Motor neuron (in vitro differentiated cells): ENCODE results near the gene ZNF138. TPM values are rescaled to one million over a fixed set of nuclear protein-coding genes. Genes with fewer than 3 reads are reported as not detected.

Experiments
- ATAC-seq, 8 experiments: fragments of 200-7000 bp; cut with Tn5 transposase; replicated peaks in 6 of 8; 2 replicates each; pipeline ENCODE4 v1.8.0; 2021; ENCODE audit warnings: mild to moderate bottlenecking in 8 of 8, moderate library complexity in 8 of 8
- H3K27ac ChIP-seq, 2 donors: fragments of 250-450 bp; sonication (Bioruptor Pico); 2 replicates each; pipeline ENCODE4 v1.9.0; 2021; ENCODE audit warnings: antibody characterized with exemption in 2 of 2, mild to moderate bottlenecking in 2 of 2, moderate library complexity in 1 of 2
- H3K4me1 ChIP-seq, 2 donors: fragments of 250-450 bp; sonication (Bioruptor Pico); replicated peaks in 1 of 2; 2 replicates each; pipeline ENCODE4 v1.6.1; 2021; ENCODE audit warnings: antibody characterized with exemption in 2 of 2, mild to moderate bottlenecking in 2 of 2, moderate library complexity in 1 of 2
- H3K4me3 ChIP-seq, 5 donors: fragments of 250-450 bp; sonication (Bioruptor Pico); 2 replicates each; pipeline ENCODE4 v1.9.0; 2021; ENCODE audit warnings: antibody characterized with exemption in 5 of 5, mild to moderate bottlenecking in 5 of 5, moderate library complexity in 4 of 5
- WGBS, 10 experiments: fragments of 450-650 bp; shearing (Covaris generic); methylation state at CpG; one replicate each; pipeline ENCODE4 v1.0.0; 2022; 5-methylcytosine and 5-hydroxymethylcytosine counted together
- in situ Hi-C, 9 experiments: fragments of 400-800 bp; cut with MboI; loops; one replicate each; pipeline ENCODE4 v1.15.0; 2021; ENCODE audit warnings: low sequenced_read_pairs in 9 of 9, low pct_unique_long_range_greater_than_20kb in 2 of 9; ENCODE audit not compliant: unreplicated experiment in 9 of 9
- total RNA-seq, 8 experiments: library from RNA; unstranded; fragments of 300-600 nt; gene quantifications; 2 replicates each; pipeline versions ENCODE4 v1.2.3 to v1.2.4, GENCODE V29; 2022

ZNF138 gene
- total RNA-seq, 8 experiments from 2014 or later, result 4.6 to 49.2 (median 20.2) TPM

DNA sequence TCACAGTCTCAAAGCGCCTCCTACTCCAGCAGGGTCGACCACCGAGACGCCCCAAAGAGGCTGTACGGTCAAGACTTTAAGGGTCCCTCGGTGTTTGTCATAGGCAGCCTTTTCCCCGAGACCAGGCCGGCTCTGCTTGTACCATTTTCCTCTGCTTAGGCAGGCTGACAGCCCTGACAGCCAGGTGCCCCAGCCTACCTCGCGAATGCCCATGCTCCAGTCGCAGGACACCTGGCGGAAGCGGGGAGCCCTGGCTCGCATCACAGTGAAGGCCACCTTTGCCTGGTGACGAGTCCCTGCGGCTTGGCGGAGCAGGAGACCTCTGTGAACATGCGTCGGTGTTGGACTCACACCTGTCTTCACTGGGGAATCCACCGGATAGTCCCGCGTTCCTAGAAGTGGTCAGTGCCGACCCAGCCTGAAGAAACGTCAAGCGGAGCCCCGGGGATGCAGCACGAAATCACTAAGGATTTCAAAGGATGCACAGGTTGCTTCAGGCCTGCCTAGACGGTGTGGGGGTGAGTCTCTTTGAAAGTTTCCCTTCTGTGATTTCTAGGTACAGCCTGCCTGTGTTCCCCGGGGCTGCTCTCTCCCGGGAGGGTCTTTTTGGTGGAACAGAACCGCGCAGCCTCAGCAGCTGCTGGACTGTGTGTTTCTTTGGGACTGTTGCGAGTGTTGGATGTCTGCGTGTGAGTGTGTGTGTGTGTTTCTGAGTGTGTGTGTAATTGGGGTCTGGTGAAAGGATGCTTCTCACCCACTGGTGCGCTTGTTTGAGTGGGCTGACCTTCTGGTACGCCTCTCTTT is 78.3 kb downstream of the ZNF138 start:
- Histone ChIP-seq H3K4me3 (no peak overlapping the region), H3K27ac (no peak overlapping the region)
- WGBS, 10 experiments, result 69 to 90% (median 84%) methylated on average over 2 to 28 of the region's 36 CpGs; no CpG with 5 or more reads in 4 of the 10 experiments

DNA sequence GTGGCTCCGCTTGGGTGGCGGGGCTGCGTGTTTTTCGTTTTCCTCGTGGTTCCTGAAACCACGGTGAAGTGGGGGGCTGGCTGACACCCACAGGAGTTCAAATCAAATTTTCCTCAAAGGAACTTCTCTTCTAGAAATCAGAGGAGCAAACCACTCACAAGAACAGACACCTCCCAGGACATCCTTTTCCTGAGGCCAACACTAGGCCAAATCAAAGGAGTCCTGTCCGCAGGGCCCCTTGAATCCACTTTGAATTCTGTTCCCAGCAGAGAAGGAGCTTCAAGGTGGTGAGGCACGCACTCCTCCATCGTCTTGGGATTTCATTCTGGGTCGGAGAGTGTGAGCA is 78.9 kb downstream of the ZNF138 start:
- 20 to 95% (median 77%) methylated on average over 1 to 10 of the region's 10 CpGs; no CpG with 5 or more reads in 1 of the 10 experiments for WGBS, 10 experiments
- Histone ChIP-seq H3K4me3 (no peak overlapping the region), H3K4me1 (peaks cover 0 to 4% of the 10 kb centered on the region in 2 donors), H3K27ac (no peak overlapping the region)
- in situ Hi-C loops, result no loop called here
- ATAC-seq, result no peak

More for the DNA sequence above, 78.3 kb downstream of the ZNF138 start:
- ATAC-seq, result no peak
- in situ Hi-C loops, result no loop called here
- H3K4me1 ChIP-seq, result peaks cover 0 to 4% of the 10 kb centered on the region in 2 donors

GRCh38 chr7:64873517-64873916 is 79.3 kb downstream of the ZNF138 start:
- Histone ChIP-seq H3K27ac (no peak overlapping the region), H3K4me1 (peaks cover 0 to 4% of the 10 kb centered on the region in 2 donors), H3K4me3 (no peak overlapping the region)
- WGBS, 10 experiments, result 20 to 67% (median 40%) methylated on average over 1 to 5 of the region's 5 CpGs; no CpG with 5 or more reads in 3 of the 10 experiments
- ATAC-seq, result no peak
- in situ Hi-C loops, result no loop called here

DNA sequence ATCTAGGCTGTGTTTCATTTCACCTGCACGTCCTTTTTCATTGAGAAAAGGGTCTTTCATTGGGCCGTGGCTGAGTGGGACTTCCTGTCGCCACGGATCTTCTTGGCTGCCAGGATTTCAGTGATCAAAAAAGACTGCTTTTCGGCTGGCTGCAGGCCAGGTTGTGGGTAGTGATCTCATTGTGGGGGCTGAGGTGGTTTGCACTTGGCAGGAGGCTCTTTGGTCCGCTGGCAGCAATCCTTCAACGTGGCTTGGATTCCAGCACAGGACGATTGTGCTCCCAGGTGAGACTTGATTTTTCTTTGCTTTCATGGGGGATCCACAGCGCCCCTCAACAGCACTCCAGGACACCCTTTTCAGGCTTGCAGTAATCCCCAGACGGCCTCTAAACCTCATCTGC is 79.9 kb downstream of the ZNF138 start:
- Histone ChIP-seq H3K4me1 (peaks cover 0 to 4% of the 10 kb centered on the region in 2 donors), H3K27ac (no peak overlapping the region), H3K4me3 (no peak overlapping the region)
- in situ Hi-C loops, result no loop called here
- no peak for ATAC-seq
- WGBS, 10 experiments, result 20 to 76% (median 57%) methylated on average over 3 to 10 of the region's 10 CpGs; no CpG with 5 or more reads in 2 of the 10 experiments

DNA sequence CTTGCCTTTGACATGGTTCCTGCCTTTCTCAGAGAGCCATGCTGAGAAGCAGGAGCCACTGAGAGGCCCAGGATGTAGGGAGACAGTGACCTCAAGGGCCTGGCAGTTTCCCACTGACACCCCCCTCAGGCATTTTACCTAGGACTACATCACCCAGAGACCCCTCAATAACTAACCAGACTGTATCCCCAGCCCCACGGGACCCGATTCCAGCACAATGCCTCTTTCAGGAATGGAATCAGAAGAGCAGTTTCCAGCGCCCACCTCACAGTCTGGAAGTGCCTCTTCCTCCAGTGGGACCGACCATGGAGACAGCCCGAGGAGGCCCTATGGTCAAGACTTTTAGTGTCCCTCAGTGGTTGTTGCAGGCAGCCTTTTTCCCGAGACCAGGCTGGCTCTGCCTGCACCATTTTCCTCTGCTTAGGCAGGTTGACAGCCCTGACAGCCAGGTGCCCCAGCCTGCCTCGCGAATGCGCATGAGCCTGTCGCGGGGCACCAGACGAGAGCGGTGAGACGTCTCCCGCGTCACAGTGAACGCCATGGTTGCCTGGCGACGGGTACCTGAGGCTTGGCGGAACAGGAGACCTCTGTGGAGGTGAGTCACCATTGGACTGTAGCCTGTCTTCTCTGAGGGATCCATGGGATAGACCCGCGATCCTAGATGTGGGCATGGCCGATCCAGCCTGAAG is 80.5 kb downstream of the ZNF138 start:
- ATAC-seq, result no peak
- Histone ChIP-seq H3K27ac (no peak overlapping the region), H3K4me3 (no peak overlapping the region), H3K4me1 (peaks cover 0 to 4% of the 10 kb centered on the region in 2 donors)
- in situ Hi-C loops, result no loop called here
- WGBS, 10 experiments, result 0 to 100% (median 90%) methylated on average over 1 to 13 of the region's 23 CpGs; no CpG with 5 or more reads in 5 of the 10 experiments

- peaks cover 0 to 4% of the 10 kb centered on the region in 2 donors for H3K4me1 ChIP-seq
- H3K4me3 ChIP-seq, result no peak overlapping the region
- ATAC-seq, result no peak
- no peak overlapping the region for H3K27ac ChIP-seq
- 81 to 100% (median 87%) methylated on average over 2 to 9 of the region's 18 CpGs; no CpG with 5 or more reads in 5 of the 10 experiments for WGBS, 10 experiments
- in situ Hi-C loops, result no loop called here
These were observed 81.0 kb downstream of the ZNF138 start for GRCh38 chr7:64875258-64875657.

GRCh38 chr7:64875658-64876406 is 81.6 kb downstream of the ZNF138 start:
- Histone ChIP-seq H3K4me3 (no peak overlapping the region), H3K4me1 (peaks cover 0 to 4% of the 10 kb centered on the region in 2 donors), H3K27ac (no peak overlapping the region)
- in situ Hi-C loops, result no loop called here
- WGBS, 10 experiments, result 50 to 100% (median 84%) methylated on average over 3 to 13 of the region's 23 CpGs
- no peak for ATAC-seq

DNA sequence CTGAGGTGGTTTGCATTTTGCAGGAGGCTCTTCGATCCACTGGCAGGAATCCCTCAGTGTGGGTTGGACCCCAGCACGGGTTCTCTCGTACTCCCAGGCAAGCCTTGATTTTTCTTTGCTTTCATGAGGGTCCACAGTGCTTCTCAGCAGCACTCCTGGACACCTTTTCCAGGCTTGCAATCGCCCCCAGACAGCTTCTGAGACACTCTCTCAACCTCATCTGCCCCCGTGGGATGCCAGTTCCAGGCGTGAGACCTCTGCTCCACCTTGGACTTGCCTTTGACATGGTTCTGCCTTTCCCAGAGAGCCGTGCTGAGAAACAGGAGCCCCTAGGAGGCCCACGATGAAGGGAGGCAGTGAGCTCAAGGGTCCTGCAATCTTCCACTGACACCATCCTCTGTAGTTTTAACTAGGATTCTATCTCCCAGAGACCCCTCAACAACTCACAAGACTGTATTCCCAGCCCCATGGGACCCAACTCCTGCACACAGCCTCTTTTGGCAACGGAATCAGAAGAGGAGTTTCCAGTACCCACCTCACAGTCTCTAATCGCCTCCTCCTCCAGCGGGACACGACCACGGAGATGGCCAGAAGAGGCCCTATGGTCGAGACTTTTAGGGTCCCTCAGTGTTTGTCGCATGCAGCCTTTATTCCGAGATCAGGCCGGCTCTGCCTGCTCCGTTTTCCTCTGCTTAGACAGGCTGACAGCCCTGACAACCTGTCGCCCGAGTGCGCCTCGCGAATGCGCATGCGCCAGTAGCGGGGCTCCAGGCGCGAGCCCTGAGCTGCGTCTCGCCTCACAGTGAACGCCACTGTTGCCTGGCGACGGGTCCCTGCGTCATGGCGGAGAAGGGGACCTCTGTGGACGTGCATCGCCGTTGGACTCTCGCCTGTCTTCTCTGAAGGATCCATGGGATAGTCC is 82.8 kb downstream of the ZNF138 start:
- peaks cover 0 to 4% of the 10 kb centered on the region in 2 donors for H3K4me1 ChIP-seq
- in situ Hi-C loops, result no loop called here
- H3K4me3 ChIP-seq, result peak overlapping the region; percentile 26 to 32 (median 26)
- ATAC-seq, result peak; percentile 64 to 99 (median 98)
- WGBS, 10 experiments, result 0 to 80% (median 35%) methylated on average over 1 to 16 of the region's 39 CpGs; no CpG with 5 or more reads in 3 of the 10 experiments
- H3K27ac ChIP-seq, result peak overlapping the region in 1 of 2 donors; percentile 23

DNA sequence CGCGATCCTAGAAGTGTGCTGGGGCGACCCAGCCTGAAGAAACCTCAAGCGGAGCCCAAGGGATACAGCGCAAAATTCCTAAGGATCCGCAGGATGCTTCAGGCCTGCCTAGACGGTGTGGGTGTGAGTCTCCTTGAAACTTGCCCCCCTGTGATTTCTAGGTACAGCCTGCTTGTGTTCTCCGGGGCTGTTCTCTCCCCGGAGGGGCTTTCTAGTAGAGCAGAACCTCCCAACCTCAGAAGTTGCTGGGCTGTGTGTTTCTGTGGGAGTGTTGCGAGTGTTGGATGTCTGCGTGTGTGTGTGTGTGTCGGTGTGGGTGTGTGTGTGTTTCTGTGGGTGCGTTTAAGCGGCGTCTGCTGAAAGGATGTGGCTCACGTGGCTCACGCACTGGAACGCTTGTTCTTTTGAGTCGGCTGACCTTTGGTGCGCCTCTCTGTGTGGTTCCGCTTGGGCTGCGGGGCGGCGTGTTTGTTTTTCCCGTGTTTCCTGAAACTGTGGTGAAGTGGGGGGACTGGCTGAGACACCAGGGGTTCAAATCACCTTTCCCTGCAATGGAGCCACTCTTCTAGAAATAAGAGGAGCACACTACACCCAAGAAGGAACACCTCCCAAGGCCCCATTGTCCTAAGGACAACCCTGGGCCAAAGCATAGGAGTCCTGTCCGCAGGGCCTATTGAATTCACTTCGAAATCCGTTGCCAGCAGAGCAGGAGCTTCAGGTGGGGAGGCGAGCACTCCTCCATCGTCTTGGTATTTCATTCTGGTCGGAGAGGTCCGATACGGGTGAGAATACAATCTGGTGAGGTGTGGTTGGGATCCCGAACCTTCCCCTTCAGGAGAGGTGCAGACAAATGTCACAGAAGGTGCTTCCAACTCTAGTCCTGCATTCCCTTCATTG is 83.7 kb downstream of the ZNF138 start:
- H3K4me3 ChIP-seq, result peak overlapping the region; percentile 26 to 32 (median 26)
- H3K4me1 ChIP-seq, result peaks cover 0 to 4% of the 10 kb centered on the region in 2 donors
- ATAC-seq, result no peak
- in situ Hi-C loops, result no loop called here
- WGBS, 10 experiments, result 60 to 100% (median 92%) methylated on average over 2 to 22 of the region's 34 CpGs; no CpG with 5 or more reads in 2 of the 10 experiments
- peak overlapping the region in 1 of 2 donors; percentile 12 for H3K27ac ChIP-seq

GRCh38 chr7:64878684-64879083 is 84.5 kb downstream of the ZNF138 start:
- Histone ChIP-seq H3K4me1 (peaks cover 0 to 4% of the 10 kb centered on the region in 2 donors), H3K4me3 (no peak overlapping the region), H3K27ac (no peak overlapping the region)
- no peak for ATAC-seq
- WGBS, 10 experiments, result 44 to 100% (median 85%) methylated on average over 1 to 5 of the region's 5 CpGs; no CpG with 5 or more reads in 1 of the 10 experiments
- in situ Hi-C loops, result no loop called here

GRCh38 chr7:64879086-64879730 is 85.0 kb downstream of the ZNF138 start:
- Histone ChIP-seq H3K27ac (no peak overlapping the region), H3K4me1 (peaks cover 0 to 4% of the 10 kb centered on the region in 2 donors), H3K4me3 (no peak overlapping the region)
- in situ Hi-C loops, result no loop called here
- no peak for ATAC-seq
- WGBS, 10 experiments, result 24 to 86% (median 70%) methylated on average over 1 to 7 of the region's 9 CpGs; no CpG with 5 or more reads in 4 of the 10 experiments
